BJ (cell line): Measurements from ENCODE around the gene ALDH3A1. TPM values are rescaled to one million over a fixed set of nuclear protein-coding genes. Genes with fewer than 3 reads are reported as not detected.
A peak's percentile ranks its signal among the peaks of the same experiment; 100 is the strongest.

Source experiments
- CTCF ChIA-PET: fragments of 350-600 bp; formaldehyde crosslinking; extraction: SDS; loops from one replicate; lab custom pipeline; 2021; ENCODE audit warnings: antibody characterized with exemption, inconsistent platforms; lab: Yijun Ruan, JAX
- POLR2A ChIA-PET: fragments of 300-600 bp; sonication (Branson Sonifier 250); formaldehyde crosslinking; extraction: SDS; loops from one replicate; lab custom pipeline; 2021; ENCODE audit warnings: antibody characterized with exemption; lab: Charles Lee
- DNase-seq: peaks from one replicate; pipeline ENCODE4 v3.0.0-alpha.2; 2011; ENCODE audit warnings: low read depth
- H3K27me3 ChIP-seq: 2 replicates; pipeline ENCODE4 v1.6.0; 2011; ENCODE audit warnings: low read length; ENCODE audit not compliant: control insufficient read depth, insufficient read depth
- H3K36me3 ChIP-seq: 2 replicates; pipeline ENCODE4 v1.5.1; 2011; ENCODE audit warnings: low read length; ENCODE audit not compliant: control insufficient read depth, insufficient read depth
- H3K4me3 ChIP-seq: 2 replicates; pipeline ENCODE4 v1.5.1; 2011; ENCODE audit warnings: low read depth, mild to moderate bottlenecking, control low read depth, low read length
- polyA plus RNA-seq: library from polyadenylated mRNA; depleted of rRNA; stranded (reverse); fragments of >200 nt; gene quantifications from 2 replicates; pipeline ENCODE4 v1.2.3, GENCODE V29; 2011
- TF ChIP-seq, protein P1 (sequence below): IDR thresholded peaks from 2 replicates; pipeline ENCODE4 v1.5.1; 2011; ENCODE audit warnings: low read depth, mild to moderate bottlenecking, control low read depth, inconsistent platforms, low read length, moderate library complexity; ENCODE audit not compliant: insufficient read depth

The ALDH3A1 gene
- polyA plus RNA-seq, 1 experiment, result 0.20 TPM

DNA sequence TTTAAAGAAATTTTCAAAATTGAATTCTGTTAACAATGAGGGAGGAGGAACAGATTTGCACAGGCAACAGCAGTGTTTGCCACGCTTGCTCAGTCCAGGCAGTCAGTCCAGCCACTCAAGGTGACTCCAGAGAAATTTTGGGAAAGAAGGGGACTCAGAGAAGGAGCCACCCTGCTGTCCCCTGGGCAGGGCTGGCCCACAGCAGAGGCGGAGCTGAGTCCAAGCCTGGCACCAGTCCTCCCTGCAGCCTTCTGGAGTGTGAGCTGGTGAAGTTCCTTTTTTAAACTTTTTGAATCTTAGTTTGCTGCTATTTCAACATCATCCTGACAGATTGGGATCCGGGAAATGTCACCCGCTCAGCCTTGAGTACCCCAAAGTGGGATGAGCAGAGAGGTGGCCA lies 17.3 kb downstream of the ALDH3A1 start:
- H3K27me3 ChIP-seq, result peaks cover 6% of the 10 kb centered on the region
- no peak overlapping the region for H3K4me3 ChIP-seq
- TF ChIP-seq, protein P1, sequence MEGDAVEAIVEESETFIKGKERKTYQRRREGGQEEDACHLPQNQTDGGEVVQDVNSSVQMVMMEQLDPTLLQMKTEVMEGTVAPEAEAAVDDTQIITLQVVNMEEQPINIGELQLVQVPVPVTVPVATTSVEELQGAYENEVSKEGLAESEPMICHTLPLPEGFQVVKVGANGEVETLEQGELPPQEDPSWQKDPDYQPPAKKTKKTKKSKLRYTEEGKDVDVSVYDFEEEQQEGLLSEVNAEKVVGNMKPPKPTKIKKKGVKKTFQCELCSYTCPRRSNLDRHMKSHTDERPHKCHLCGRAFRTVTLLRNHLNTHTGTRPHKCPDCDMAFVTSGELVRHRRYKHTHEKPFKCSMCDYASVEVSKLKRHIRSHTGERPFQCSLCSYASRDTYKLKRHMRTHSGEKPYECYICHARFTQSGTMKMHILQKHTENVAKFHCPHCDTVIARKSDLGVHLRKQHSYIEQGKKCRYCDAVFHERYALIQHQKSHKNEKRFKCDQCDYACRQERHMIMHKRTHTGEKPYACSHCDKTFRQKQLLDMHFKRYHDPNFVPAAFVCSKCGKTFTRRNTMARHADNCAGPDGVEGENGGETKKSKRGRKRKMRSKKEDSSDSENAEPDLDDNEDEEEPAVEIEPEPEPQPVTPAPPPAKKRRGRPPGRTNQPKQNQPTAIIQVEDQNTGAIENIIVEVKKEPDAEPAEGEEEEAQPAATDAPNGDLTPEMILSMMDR, result no peak
- POLR2A ChIA-PET, result no interaction called here
- CTCF ChIA-PET, result interaction anchor here (1.1 to 4.5 kb wide), 2 partner anchors 14 to 32 kb away, joined by 4 to 34 read pairs; no protein-coding TSS in a partner anchor
- no peaks in the 10 kb centered on the region for H3K36me3 ChIP-seq
- DNase-seq, result no peak

DNA sequence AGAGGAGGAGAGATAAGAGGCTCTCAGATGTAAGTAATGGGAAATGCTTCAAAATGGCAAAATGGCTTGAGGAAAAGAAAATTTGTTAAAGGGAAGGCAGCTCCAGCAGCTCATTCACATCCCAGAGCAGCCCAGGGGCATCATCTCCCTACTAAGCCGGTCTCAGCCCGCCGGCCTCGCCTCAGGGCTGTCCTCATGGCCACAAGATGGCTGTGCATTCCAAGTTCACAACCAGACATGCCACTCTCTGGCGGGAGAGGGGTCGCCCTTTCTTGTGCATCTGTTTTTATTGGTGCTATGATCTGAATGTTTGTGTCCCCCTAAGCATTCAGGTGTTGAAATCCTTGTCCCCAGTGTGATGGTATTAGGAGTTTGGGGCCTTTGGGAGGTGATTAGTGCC lies 18.2 kb downstream of the ALDH3A1 start:
- Histone ChIP-seq H3K36me3 (no peaks in the 10 kb centered on the region), H3K4me3 (no peak overlapping the region), H3K27me3 (peaks cover 6% of the 10 kb centered on the region)
- TF ChIP-seq, protein P1, result no peak
- no peak for DNase-seq
- ChIA-PET CTCF (interaction anchor here (4.5 kb wide), 1 partner anchor 14 kb away, joined by 34 read pairs; no protein-coding TSS in a partner anchor), POLR2A (no interaction called here)

DNA sequence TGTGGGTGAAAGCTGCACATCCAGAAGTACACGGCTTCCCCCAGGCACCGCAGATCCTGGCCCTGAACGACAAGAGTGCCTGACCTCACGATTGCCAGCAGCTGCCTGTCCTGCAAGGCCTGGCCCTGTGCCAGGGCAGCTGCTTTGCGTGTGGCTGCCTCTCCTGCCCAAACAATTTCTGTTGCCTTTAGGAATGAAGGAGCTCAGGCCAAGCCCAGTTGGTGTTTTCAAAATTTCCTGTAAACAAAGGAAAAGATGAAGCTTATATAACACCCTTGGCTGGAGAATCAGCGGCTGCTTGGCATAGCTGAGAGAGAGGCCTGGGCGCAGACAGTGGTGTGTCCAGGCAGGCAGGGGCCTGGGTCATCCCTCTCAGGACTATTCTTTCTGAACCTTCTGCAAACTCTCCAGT lies 20.0 kb downstream of the ALDH3A1 start:
- DNase-seq, result peak; percentile 72
- POLR2A ChIA-PET, result interaction anchor here (0.6 kb wide), 1 partner anchor 1824 kb away, joined by 3 read pairs; no protein-coding TSS in a partner anchor
- no peaks in the 10 kb centered on the region for H3K36me3 ChIP-seq
- no peak overlapping the region for H3K4me3 ChIP-seq
- peaks cover 6% of the 10 kb centered on the region for H3K27me3 ChIP-seq
- CTCF ChIA-PET, result interaction anchor here (0.8 to 4.5 kb wide), 7 partner anchors 10 to 215 kb away, joined by 3 to 34 read pairs (median 4); no protein-coding TSS in a partner anchor
- TF ChIP-seq, protein P1, result no peak

DNA sequence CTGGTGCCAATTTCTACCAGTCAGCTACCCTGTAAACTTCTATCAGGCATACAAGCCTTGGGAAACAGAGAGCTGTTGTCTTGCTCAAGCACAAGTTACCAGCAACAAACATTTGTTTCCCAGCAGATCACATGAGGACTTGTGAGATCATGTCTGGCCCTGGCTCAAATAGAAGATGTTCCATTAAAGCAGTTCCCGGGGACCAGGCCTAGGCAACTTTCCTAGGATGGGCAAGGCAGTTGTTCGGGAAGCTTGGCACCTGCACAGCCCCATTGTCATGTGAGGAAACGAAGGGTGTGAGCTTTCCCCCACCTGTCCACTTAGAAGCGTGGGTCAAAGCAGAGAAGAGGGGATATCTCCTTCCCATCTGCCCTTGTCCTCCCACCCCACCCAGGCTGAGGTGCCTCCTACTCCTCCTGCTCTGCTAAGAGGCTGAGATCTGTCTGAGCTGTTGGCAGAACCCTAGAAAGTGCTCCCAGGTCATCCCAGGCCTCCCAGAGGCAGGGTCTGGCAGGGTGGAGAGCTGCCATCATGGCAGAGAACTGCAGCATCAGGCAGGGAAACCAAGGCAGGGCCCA lies 20.5 kb downstream of the ALDH3A1 start:
- Histone ChIP-seq H3K27me3 (peaks cover 3% of the 10 kb centered on the region), H3K36me3 (no peaks in the 10 kb centered on the region), H3K4me3 (no peak overlapping the region)
- ChIA-PET POLR2A (no interaction called here), CTCF (interaction anchor here (1.0 to 4.5 kb wide), 5 partner anchors 17 to 214 kb away, joined by 4 to 34 read pairs (median 6); partner anchors contain the start of gene ALDH3A2)
- TF ChIP-seq, protein P1, result no peak
- DNase-seq, result peak; percentile 70

DNA sequence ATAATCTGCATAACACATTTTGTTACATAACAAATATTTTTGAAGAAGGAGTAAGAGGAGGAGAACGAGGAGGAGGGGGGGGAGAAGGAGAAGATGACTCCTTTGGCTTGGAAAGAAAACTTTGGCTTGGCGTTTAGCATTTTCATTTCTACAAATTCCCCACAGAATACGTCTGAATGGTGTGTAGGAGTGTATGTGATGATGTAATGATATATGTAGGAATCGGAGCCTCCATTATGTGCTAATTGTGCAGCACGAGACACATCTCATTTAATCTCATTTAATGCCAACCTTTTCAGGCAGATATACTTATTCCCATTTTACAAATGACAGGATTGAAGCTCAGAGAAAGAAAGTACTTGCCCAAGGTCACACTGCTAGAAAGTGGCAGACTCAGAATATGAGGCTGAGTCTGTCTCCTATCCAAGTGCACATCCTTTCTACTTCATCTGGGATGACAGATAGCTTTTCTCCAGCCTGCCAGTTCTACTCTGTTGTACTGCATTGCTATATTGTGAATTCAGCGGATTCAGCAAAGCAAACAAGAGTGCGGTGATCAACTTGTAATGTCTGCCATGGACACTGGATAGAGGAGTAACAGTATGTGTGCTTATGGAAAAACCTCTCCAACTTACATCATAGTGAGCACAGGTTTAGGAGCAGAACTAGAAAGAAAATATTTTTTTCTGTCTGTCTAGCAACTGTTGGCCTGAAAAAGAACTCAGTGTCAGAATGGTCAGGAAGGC lies 21.3 kb downstream of the ALDH3A1 start:
- TF ChIP-seq, protein P1, result no peak
- H3K4me3 ChIP-seq, result no peak overlapping the region
- CTCF ChIA-PET, result interaction anchor here (1.0 to 4.5 kb wide), 3 partner anchors 18 to 78 kb away, joined by 4 to 34 read pairs (median 8); partner anchors contain the start of gene ALDH3A2
- DNase-seq, result no peak
- POLR2A ChIA-PET, result no interaction called here
- H3K27me3 ChIP-seq, result peaks cover 3% of the 10 kb centered on the region
- no peaks in the 10 kb centered on the region for H3K36me3 ChIP-seq
